NOMO-1 treated with dmso at 0.1 percent for 144 hours (cell line): ENCODE measurements around the gene CDH16.
"Not testable (repeated sequence)": the region's sequence is repeated elsewhere in the genome, so short reads cannot be mapped to it uniquely, and the experiment has no call there.

Experiments used
- DNase-seq: peaks from one replicate; lab custom pipeline; 2025; ENCODE audit not compliant: unreplicated experiment; lab: John Stamatoyannopoulos, UW

CDH16 gene

DNA sequence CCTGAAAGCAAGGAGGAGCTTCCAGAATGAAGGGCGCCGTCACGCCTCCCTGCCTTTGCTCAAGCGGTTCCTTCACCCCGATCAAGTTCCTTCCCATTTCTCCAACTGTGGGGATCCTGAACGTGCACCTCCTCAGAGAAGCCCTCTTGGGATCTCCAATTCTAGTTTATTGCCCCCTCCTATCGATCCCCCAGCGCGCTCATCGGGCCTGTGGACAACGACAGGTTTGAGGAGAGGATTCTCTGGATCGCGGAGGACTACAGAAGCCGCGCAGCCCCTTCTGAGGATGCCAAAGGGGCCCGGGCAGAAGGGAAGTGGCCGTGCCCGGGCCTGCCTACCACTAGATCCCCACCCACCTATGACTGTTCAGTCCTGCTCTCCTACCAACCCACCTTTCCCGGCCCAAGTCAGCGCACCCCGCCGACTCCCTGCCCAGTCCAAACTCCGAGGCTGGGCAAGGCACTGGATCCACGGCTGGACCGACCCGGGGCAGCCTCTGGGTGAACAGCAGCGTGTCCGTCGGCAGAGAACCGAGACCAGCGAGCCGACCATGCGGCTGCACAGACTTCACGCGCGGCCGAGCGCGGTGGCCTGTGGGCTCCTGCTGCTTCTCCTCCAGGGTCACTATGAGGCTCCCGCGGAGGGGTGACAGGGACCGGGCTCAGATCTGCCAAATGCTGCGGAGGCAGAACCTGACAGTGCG is 29.6 kb upstream of the CDH16 start:
- DNase-seq: no peak

DNA sequence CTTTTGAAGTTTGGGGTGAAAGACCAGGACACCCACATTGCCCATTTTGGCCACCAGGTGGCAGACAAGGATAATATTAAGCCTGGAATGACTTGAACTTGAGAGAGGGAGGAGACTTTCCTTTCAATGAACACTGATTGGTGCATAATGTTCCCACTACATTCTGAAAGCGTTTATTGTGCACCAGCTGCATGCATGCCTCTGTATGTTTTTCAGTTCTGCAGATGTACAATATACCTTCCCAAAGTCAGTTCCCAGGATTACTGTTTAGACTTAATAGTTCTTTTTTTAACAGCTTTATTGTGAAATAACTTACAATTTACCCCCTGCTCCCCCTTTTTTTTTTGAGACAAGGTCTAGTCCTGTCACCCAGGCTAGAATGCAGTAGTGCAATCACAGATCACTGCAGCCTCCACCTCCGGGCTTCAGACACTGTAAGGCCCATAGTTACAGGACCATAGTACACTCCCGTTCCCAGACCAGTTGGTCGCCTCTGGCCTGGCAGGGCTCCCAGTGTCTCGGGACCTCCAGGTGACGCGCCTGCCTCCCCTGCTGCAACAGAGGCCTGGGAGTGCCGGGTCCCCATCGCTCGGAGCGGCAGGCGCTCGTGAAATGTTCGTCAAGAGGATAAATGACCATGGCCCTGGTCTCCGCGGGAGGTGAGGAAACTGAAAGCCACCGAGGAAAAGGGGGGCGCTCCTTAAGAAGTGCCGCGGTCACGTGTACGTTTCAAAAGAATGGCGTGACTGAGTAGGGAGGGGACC is 28.8 kb upstream of the CDH16 start:
- peak; percentile 57 for DNase-seq

DNA sequence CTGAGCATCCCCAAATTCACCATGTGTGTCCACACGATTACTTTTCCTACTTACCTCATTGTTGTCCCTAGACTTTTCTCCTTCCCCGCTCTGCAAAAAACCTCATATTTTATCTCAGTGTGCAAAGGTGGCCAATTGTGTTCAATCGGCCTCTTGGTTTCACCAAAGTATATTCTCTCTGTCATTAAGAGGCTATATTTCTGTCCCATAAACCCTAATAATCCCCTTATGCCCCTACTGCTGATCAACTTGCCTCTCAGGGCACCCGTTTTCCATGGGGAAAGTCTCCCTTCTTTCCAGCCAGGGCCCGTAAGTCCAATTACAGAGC is 28.3 kb upstream of the CDH16 start:
- DNase-seq: no peak

DNA sequence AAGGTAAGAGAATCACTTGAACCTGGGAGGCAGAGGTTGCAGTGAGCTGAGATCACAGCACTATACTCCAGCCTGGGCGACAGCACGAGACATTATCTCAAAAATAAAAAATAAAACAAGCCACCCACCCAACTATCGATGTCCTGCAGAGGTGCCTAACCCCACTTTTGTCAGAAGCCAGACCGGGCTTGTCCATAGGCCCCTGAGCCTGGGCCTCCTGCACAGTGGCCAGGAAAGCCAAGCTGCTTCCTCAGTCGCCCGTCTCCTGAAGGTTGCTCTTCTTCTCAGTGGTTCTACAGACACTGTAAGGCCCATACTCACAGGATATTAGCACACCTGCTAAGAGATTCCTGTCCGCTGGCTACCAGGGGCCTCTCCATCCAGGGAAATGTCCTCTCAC is 27.9 kb upstream of the CDH16 start:
- no peak for DNase-seq

DNA sequence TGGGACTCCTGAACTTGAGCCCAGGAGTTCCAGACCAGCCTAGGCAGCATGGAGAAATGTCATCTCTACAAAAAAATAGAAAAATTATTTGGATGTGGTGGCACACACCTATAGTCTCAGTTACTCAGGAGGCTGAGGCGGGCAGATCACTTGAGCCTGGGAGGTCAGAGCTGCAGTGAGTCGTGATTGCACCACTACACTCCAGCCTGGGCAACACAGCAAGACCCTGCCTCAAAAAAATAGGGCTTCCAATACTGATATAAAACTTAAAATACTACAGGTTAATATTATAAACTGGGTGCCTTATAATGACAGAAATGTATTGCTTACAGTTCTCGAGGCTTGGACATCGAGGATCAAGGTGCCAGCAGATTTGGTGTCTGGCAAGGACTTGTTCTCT is 27.3 kb upstream of the CDH16 start:
- no peak for DNase-seq

DNA sequence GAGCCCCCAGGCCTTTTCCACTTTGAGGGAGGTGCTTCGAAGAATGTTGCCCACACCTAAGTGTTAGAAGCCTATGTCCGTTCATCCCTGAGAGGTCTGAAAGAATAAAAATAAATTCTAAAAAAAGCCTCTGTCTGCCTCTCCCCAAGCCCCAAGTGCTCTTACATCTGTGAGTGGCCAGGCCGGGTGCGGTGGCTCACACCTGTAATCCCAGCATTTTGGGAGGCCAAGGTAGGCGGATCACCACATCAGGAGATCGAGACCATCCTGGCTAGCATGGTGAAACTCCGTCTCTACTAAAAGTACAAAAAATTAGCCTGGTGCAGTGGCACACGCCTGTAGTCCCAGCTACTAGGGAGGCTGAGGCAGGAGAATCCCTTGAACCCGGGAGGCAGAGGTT is 26.3 kb upstream of the CDH16 start:
- DNase-seq: not testable (repeated sequence)

DNA sequence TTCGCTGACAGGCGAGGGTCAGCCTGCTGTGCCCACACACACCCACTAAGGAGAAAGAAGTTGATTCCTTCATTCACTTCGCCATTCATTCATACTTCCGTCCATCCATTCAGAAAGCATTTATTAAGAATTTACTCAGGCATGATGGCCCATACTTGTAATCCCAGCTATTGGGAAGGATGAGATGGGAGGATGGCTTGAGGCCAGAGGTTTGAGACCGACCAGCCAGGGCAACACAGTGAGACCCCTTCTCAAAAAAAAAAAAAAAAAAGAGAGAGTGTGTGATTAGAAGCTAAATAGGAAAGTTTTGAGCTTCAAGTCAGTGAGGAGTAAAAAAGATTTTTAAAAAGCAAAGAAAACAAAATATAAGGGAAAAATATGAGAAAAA is 25.4 kb upstream of the CDH16 start:
- no peak for DNase-seq

DNA sequence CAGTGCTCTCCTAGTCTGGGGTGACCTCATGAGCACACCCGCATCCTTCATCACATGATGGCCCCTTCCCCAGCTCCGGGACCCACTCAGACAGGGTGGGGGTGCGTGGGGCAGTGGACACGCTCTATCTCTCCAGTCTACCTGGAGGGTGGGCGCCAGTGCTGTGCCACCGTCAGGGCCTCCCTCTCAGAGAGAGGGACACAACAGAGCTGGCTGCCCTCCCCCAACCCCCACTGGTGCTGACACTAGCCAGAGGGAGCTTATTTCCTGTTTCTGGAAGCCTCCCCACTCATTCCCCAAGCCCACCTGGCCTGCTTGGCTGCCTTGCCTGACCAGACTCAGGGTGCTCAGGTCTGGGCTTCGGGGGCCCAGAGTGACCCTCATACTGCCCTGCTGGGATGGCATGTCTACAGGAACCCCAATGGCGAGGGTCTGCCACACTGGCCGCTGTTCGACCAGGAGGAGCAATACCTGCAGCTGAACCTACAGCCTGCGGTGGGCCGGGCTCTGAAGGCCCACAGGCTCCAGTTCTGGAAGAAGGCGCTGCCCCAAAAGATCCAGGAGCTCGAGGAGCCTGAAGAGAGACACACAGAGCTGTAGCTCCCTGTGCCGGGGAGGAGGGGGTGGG is 24.9 kb upstream of the CDH16 start:
- DNase-seq: no peak

DNA sequence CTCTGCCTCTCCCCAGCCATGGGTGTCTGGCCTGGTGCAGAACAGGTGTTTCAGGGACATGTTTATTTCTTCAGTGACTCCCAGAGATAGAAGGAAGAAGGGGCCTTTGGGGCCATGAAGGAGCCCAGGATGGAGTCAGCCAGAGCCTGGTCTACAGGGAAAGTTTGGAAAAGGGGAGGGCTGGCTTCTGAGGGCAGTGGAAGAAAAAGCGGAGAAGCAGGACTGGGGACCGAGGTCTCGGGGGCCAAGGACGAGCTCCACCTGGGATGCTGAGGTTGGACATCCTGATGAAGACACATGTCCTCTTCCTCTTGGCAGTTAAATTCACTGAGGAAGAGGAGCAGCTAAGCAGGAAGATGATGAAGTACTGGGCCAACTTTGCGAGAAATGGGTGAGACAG is 24.3 kb upstream of the CDH16 start:
- DNase-seq: no peak

DNA sequence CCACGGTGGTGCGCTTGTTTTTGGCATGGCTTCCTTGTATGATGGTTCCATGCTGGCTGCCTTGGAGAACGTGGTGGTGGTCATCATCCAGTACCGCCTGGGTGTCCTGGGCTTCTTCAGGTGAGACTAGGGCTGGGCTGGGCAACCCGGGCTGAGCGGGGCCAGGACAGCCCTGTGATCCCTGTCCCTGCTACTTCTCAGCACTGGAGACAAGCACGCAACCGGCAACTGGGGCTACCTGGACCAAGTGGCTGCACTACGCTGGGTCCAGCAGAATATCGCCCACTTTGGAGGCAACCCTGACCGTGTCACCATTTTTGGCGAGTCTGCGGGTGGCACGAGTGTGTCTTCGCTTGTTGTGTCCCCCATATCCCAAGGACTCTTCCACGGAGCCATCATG is 21.6 kb upstream of the CDH16 start:
- no peak for DNase-seq

DNA sequence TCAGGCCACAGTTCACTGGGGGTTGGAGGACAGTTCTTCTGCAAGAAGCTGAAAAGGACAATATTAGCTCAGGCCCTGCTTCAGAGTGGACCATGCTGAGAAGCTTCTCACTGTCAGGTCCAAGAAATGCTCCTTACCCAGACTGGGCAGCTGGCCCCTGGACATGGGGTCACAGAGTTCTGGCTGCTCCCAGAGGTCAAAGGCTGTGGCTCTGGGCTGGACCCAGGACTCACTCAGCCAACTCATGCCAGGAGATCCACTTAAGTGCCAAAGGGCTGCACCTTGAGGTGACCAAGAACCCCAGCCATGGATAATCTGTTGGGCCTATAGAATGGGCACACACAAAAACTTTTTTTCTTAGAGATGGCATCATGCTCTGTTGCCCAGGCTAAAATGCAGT is 20.7 kb upstream of the CDH16 start:
- no peak for DNase-seq

DNA sequence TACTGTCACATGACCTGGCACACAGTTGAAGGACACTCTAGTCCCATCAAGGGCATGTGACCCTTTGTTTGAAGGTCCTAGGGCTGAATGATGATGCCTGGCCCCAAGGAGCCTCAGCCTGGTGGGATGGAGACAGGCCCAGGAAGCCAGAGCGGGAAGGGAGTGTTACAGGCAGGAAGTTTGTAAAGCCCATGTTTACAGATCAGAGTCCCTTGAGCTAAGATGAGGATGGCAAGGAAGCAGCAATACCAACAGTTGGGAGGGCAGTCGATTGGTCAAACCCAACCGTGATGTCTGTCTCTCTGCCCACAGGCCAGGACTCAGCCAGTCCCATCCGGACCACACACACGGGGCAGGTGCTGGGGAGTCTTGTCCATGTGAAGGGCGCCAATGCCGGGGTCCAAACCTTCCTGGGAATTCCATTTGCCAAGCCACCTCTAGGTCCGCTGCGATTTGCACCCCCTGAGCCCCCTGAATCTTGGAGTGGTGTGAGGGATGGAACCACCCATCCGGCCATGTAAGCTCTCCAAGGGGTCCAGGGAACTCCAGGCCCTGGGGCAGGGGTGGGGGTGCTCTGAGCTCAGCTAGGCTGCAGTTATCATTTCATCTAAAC is 19.1 kb upstream of the CDH16 start:
- no peak for DNase-seq

DNA sequence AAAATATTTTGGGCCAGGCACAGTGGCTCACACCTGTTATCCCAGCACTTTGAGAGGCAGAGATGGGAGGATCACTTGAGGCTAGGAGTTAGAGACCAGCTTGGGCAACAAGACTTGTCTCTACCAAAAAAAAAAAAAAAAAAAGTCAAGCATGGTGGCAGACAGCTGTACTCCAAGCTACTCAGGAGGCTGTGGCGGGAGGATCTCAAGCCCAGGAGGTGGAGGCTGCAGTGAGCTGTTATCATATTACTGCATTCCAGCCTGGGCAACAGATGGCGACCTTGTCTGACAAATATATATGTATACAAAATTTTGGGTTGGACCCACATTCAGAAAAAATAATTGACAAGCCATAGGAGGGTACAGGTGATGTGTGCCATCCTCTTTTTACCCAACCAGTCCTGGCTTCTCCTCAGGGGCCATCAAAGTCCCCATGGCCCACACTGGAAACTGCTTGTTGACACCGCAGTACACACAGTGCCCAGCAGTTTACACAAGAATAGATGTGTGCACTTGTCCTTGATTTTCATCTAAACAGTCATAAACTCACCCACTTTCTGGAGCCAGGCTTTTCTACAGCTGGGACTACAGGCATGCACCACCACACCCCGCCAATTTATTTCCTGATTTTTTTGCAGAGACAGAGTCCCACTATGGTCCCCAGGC is 18.3 kb upstream of the CDH16 start:
- no peak for DNase-seq

DNA sequence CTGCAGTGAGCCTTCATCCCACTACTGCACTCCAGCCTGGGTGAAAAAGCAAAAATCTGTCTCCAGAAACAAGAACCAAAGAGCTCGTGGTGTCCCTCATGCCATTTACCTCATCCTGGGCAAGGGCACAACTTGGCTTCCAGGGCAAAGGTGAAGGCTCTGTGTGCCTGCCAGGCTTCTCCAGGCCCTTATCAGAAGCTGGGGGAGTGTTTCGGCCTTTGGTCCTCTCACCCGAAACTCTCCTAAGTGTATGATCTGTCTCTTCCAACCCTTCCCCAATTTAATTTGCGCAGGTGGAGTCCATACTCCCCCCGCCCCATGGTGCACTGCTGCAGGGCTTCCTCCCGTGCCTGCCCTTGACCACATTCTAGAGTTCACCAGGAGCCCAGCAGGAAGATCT is 17.8 kb upstream of the CDH16 start:
- DNase-seq: no peak

DNA sequence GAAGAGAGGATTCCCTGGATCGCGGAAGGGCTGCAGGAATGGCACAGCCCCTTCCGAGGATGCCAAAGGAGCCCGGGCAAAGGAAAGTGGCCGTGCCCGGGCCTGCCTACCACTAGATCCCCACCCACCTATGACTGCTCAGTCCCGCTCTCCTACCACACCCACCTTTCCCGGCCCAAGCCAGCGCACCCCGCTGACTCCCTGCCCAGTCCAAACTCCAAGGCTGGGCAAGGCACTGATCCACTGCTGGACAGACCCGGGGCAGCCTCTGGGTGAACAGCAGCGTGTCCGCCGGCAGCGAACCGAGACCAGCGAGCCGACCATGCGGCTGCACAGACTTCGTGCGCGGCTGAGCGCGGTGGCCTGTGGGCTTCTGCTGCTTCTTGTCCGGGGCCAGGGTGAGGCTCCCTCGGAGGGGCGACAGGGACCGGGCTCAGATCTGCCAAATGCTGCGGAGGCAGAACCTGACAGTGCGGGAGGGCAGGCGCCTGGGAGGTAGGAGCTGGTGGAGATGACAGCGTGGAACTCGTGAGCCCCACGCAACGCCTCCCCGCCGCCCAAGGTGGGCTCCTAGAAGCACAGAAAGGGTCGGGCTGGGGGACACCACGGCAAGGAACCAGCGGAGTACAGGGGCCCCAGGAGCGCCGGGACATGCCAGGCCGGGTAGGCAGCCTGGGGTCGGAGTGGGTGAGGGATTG is 16.8 kb upstream of the CDH16 start, which contains the start of gene CES2:
Gene CES2 (plus strand): TSS at position 203 of the 698 bp plus-strand sequence. CDS start 120 bp downstream, at position 323.
- no peak for DNase-seq

DNA sequence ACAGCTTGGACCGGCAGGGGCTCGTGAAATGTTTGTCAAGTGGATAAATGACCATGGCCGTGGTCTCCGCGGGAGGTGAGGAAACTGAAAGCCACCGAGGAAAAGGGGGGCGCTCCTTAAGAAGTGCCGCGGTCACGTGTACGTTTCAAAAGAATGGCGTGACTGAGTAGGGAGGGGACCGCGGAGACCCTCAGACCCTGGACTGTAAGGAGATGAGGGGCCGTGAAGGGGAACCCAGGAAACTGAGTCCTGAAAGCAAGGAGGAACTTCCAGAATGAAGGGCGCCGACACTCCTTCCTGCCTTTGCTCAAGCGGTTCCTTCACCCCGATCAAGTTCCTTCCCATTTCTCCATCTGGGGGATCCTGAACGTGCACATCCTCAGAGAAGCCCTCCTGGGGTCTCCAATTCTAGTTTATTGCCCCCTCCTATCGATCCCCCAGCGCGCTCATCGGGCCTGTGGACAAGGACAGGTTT is 16.2 kb upstream of the CDH16 start:
- DNase-seq: not testable (repeated sequence)

DNA sequence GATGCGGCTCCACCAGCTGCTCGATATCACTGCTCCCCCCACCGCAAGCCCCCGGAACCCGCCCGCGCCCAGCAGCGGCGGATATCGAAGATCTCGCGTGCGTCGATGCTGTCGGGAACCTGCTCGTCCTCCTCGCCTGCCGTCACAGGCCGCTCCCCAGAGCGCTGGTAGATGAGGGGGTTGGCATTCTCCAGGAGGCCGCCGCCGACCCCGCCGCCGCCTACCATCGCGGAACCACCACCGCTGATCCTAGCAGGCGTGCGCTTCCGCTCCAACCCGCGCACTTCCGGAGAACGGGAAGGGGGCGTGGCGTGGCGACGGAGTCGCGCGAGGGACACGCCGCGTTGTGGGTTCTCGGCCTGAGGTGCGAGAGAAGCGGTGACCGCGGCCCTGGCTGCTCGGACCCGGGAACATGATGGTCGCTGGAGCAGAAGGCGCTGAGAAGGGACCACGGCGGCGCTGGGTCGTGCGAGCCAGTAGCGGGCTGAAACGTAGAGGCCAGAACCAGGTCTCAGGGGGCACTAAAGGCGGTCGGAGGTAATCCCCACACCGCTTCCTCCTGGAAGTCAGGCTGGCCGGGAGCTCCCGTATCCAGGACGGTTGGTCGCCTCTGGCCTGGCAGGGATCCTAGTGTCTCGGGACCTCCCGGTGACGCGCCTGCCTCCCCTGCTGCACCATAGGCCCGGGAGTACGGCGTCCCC is 15.6 kb upstream of the CDH16 start, which contains the start of gene CIAO2B:
Gene CIAO2B (minus strand): TSS at position 265 of the 701 bp plus-strand sequence. CDS start 38 bp downstream, at position 227.
- peak; percentile 77 for DNase-seq

DNA sequence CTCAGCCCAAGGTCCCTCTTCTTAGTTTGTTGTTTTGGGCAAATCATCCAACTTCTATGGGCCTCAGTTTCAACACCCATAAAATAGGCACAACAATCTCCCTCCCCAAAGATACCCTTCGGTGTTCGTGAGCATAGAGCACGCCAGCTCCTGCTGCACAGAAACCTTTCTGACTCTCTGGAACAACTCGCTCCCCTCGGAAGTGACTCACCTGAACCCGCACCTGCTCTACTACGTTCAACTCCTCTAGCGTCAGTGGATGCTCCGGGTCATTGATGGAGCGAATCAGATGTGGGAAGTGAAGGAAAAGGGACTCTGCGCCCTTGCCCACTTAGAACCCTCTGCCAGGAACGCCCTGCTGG is 15.1 kb upstream of the CDH16 start:
- DNase-seq: no peak

DNA sequence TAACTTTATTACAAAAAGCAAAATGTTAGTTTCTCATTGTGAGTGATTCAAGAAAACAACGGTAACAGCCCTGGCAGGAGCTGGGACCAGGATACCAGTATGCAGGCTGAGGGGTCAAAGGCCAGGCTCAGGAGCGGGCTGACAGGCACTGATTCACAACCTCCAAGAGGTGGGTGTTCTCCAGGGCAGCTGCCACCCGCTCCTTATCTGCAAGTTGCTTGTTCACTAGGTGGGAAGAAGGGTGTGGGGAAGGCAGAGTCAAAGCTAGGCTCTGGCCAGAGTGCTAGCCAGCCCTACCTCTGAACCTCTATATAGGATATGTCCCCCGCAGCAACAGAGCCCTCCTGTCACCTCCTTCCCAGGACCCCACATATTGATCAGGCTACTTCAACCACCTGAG is 13.4 kb upstream of the CDH16 start:
- DNase-seq: no peak

DNA sequence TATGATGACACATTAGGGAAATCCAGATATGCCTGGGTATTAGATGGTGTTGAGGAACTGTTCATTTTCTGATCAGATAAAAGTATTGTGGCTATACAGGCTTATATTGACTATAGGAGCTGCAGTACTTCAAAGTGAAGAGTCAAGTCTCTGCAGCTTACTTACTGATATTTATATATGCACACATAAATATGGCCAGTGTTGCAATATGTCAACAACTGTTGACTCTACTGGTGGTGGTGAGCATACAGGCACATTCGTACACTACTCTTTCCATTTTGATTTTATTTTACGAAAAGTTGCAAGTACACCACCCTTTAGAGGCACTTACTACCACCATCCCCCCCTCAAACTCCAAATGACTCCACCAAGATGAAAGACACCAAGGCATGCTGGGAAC is 13.0 kb upstream of the CDH16 start:
- no peak for DNase-seq
